GM12864 (cell line): ENCODE results near the gene MSH6.

Experiments
- DNase-seq: peaks from one replicate; pipeline ENCODE4 v3.0.0-alpha.2; 2011; ENCODE audit warnings: low read depth
- H3K4me3 ChIP-seq: 2 replicates; pipeline ENCODE4 v1.5.1; 2011; ENCODE audit warnings: mild to moderate bottlenecking, low read depth, low read length, control low read depth
- CTCF ChIP-seq: IDR thresholded peaks from 2 replicates; pipeline ENCODE4 v1.5.1; 2011; ENCODE audit warnings: low read depth, mild to moderate bottlenecking, moderate library complexity, low read length, control low read depth, inconsistent platforms; ENCODE audit errors: missing control alignments

The MSH6 gene

GRCh38 chr2:47801118-47801517 lies 18.2 kb downstream of the MSH6 start:
- DNase-seq, result no peak
- no peak for TF ChIP-seq CTCF
- no peak overlapping the region for H3K4me3 ChIP-seq

GRCh38 chr2:47803363-47803762 lies 20.4 kb downstream of the MSH6 start:
- no peak for TF ChIP-seq CTCF
- no peak for DNase-seq
- H3K4me3 ChIP-seq, result no peak overlapping the region

GRCh38 chr2:47803770-47804169 lies 20.8 kb downstream of the MSH6 start:
- no peak for TF ChIP-seq CTCF
- DNase-seq, result no peak
- no peak overlapping the region for H3K4me3 ChIP-seq

GRCh38 chr2:47805850-47806249 lies 22.9 kb downstream of the MSH6 start:
- no peak for DNase-seq
- H3K4me3 ChIP-seq, result no peak overlapping the region
- TF ChIP-seq CTCF, result no peak

GRCh38 chr2:47808614-47809013 lies 25.7 kb downstream of the MSH6 start:
- DNase-seq, result no peak
- no peak for TF ChIP-seq CTCF
- H3K4me3 ChIP-seq, result no peak overlapping the region

GRCh38 chr2:47809903-47810302 lies 27.0 kb downstream of the MSH6 start:
- no peak for TF ChIP-seq CTCF
- no peak for DNase-seq
- no peak overlapping the region for H3K4me3 ChIP-seq

- no peak for TF ChIP-seq CTCF
Observed at GRCh38 chr2:47810850-47811249, 27.9 kb downstream of the MSH6 start.

More at GRCh38 chr2:47810850-47811249, 27.9 kb downstream of the MSH6 start:
- DNase-seq, result no peak
- no peak overlapping the region for H3K4me3 ChIP-seq
